ENCODE measurements around the gene FILIP1L. TPM values are rescaled to one million over a fixed set of nuclear protein-coding genes. Genes with fewer than 3 reads are reported as not detected.

FILIP1L gene
- polyA plus RNA-seq, 2 donors: 2.6 to 6.9 TPM

DNA sequence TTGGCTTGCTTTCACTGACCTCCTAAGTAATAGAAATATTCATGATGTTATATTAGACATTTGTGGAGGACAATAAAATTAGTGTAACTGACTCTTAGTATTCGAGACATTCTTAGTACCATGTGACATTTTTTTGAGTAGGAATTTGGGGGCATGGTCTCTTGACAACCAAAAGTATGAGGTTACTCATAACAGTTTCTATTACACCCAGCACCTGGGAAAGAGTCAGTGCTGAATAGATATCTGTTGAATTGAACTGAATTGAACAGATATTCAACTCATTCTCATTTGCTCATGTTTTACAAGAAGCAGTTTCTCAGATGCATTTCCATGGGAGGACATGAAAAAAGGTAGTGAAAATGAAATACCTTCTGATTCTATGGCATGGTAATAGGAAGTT is 212.2 kb downstream of the FILIP1L start:
- H3K4me1 ChIP-seq (ENCODE audit: control insufficient read depth in 2 of 2, insufficient read depth in 2 of 2, low read length in 1 of 2): no peaks in the 10 kb centered on the region
- no peak overlapping the region for H3K4me3 ChIP-seq (ENCODE audit: low read depth in 1 of 2, low read length in 2 of 2)
- H3K27ac ChIP-seq (ENCODE audit: low read depth in 2 of 2, low read length in 1 of 2): no peak overlapping the region
- no peaks in the 10 kb centered on the region for H3K27me3 ChIP-seq (ENCODE audit: control insufficient read depth in 1 of 2, insufficient read depth in 2 of 2, low read length in 2 of 2)
- 88 to 91% methylated on average over 1 of the region's 1 CpG for WGBS, 2 donors
- no peaks in the 10 kb centered on the region for H3K9me3 ChIP-seq (ENCODE audit: control insufficient read depth in 2 of 2, insufficient read depth in 1 of 2, low read depth in 1 of 2, low read length in 1 of 2)
- H3K36me3 ChIP-seq (ENCODE audit: control insufficient read depth in 2 of 2, insufficient read depth in 2 of 2, low read length in 1 of 2): no peaks in the 10 kb centered on the region

DNA sequence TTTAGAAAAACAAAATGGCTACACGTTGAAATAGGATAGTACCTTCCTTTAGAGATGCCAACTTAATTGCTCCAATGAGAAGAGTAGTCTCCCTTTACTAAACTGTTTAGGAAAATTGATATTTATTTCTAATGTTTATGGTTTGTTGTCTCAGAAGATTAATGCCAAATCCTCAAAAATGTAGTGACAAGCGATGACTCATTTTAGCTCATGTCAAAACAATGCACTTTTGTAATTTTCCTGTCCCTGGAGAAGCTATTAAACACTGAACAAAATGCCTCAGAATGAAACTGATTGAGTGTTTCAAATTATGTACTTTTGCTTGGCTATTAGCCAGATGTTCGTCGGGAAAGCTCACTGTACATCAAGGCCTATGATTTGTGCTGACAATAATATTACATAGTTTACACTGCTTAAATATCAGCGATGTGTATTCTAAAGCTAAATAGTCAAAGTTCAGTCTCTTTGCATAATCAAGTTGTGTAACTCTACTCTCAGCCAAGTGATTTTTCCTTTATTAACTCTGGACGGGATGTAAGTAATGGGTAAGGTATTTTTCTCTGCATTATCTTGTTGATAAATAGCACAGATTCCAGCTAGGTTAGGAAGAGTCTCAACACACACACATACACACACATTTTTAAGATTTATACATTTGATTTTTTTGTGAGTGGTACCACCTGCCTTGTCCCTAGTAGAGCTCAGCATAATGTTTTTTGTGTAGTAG is 212.9 kb downstream of the FILIP1L start:
- no peak overlapping the region for H3K4me3 ChIP-seq (ENCODE audit: low read depth in 1 of 2, low read length in 2 of 2)
- H3K27me3 ChIP-seq (ENCODE audit: control insufficient read depth in 1 of 2, insufficient read depth in 2 of 2, low read length in 2 of 2): no peaks in the 10 kb centered on the region
- no peaks in the 10 kb centered on the region for H3K9me3 ChIP-seq (ENCODE audit: control insufficient read depth in 2 of 2, insufficient read depth in 1 of 2, low read depth in 1 of 2, low read length in 1 of 2)
- no peak overlapping the region for H3K27ac ChIP-seq (ENCODE audit: low read depth in 2 of 2, low read length in 1 of 2)
- H3K36me3 ChIP-seq (ENCODE audit: control insufficient read depth in 2 of 2, insufficient read depth in 2 of 2, low read length in 1 of 2): no peaks in the 10 kb centered on the region
- 14 to 19% methylated on average over 6 of the region's 6 CpGs for WGBS, 2 donors
- no peaks in the 10 kb centered on the region for H3K4me1 ChIP-seq (ENCODE audit: control insufficient read depth in 2 of 2, insufficient read depth in 2 of 2, low read length in 1 of 2)

DNA sequence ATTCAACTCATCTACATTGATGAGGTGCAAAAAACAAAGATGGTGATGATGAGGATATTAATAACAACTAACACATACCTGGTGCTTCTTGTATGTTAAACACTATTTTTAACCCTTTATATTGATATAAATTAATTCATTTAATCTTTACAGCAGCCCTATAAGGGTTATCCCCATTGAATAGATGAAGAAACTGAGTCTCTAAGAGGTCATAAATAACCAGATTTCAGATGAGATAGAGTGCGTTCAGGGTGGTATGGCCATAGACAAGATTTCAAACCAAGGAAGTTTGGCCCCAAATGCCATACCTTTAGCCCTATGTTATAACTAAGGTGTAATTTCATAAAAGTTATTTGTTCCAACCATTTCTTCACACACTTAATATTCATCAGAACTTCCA is 214.1 kb downstream of the FILIP1L start:
- Histone ChIP-seq H3K4me1 (ENCODE audit: control insufficient read depth in 2 of 2, insufficient read depth in 2 of 2, low read length in 1 of 2) (no peaks in the 10 kb centered on the region), H3K27me3 (ENCODE audit: control insufficient read depth in 1 of 2, insufficient read depth in 2 of 2, low read length in 2 of 2) (no peaks in the 10 kb centered on the region), H3K9me3 (ENCODE audit: control insufficient read depth in 2 of 2, insufficient read depth in 1 of 2, low read depth in 1 of 2, low read length in 1 of 2) (no peaks in the 10 kb centered on the region), H3K36me3 (ENCODE audit: control insufficient read depth in 2 of 2, insufficient read depth in 2 of 2, low read length in 1 of 2) (no peaks in the 10 kb centered on the region), H3K27ac (ENCODE audit: low read depth in 2 of 2, low read length in 1 of 2) (no peak overlapping the region), H3K4me3 (ENCODE audit: low read depth in 1 of 2, low read length in 2 of 2) (no peak overlapping the region)
- 96 to 98% methylated on average over 1 of the region's 1 CpG for WGBS, 2 donors

DNA sequence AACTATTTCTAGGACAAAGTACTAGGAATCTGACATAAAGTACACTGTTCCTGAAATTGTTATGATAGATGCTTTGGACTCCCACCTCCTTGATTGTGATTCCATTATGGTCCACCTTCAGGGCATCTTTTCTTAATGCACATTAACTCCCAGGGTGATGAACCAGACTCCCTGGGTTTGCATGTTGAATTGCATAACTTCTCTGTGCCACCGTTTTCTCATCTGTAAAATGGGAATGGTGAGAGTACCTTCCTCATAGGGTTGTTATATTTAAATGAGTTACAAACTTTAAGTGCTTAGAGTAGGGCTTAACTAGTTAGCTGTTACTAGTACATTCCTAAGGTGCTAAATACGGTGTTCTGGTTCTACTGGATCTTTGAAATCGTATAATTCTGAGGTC is 214.7 kb downstream of the FILIP1L start:
- no peaks in the 10 kb centered on the region for H3K4me1 ChIP-seq (ENCODE audit: control insufficient read depth in 2 of 2, insufficient read depth in 2 of 2, low read length in 1 of 2)
- no peaks in the 10 kb centered on the region for H3K9me3 ChIP-seq (ENCODE audit: control insufficient read depth in 2 of 2, insufficient read depth in 1 of 2, low read depth in 1 of 2, low read length in 1 of 2)
- no peaks in the 10 kb centered on the region for H3K36me3 ChIP-seq (ENCODE audit: control insufficient read depth in 2 of 2, insufficient read depth in 2 of 2, low read length in 1 of 2)
- WGBS, 2 donors: 92 to 95% methylated on average over 3 of the region's 3 CpGs
- H3K4me3 ChIP-seq (ENCODE audit: low read depth in 1 of 2, low read length in 2 of 2): no peak overlapping the region
- no peaks in the 10 kb centered on the region for H3K27me3 ChIP-seq (ENCODE audit: control insufficient read depth in 1 of 2, insufficient read depth in 2 of 2, low read length in 2 of 2)
- H3K27ac ChIP-seq (ENCODE audit: low read depth in 2 of 2, low read length in 1 of 2): no peak overlapping the region

DNA sequence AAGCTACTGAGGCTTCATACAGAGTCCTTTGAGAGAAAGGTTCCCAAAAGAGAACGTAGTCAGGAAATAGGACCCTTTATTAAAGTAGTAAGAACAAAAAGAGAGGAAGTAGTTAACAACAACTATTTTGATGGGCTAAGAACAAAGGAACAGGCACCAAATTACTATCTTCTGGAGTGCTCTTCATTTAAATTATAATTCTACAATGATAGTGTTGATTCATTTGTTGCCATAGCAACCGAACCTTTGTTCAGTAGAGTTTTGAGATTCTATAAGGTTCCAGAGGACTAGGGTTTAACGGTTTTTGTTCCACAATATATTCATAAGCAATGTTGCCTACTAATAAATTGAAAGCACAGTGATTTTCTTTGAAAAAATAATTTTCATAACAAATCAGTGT is 217.8 kb downstream of the FILIP1L start:
- H3K36me3 ChIP-seq (ENCODE audit: control insufficient read depth in 2 of 2, insufficient read depth in 2 of 2, low read length in 1 of 2): no peaks in the 10 kb centered on the region
- no peaks in the 10 kb centered on the region for H3K9me3 ChIP-seq (ENCODE audit: control insufficient read depth in 2 of 2, insufficient read depth in 1 of 2, low read depth in 1 of 2, low read length in 1 of 2)
- 79 to 86% methylated on average over 3 of the region's 3 CpGs for WGBS, 2 donors
- no peak overlapping the region for H3K4me3 ChIP-seq (ENCODE audit: low read depth in 1 of 2, low read length in 2 of 2)
- no peaks in the 10 kb centered on the region for H3K27me3 ChIP-seq (ENCODE audit: control insufficient read depth in 1 of 2, insufficient read depth in 2 of 2, low read length in 2 of 2)
- H3K4me1 ChIP-seq (ENCODE audit: control insufficient read depth in 2 of 2, insufficient read depth in 2 of 2, low read length in 1 of 2): no peaks in the 10 kb centered on the region
- H3K27ac ChIP-seq (ENCODE audit: low read depth in 2 of 2, low read length in 1 of 2): no peak overlapping the region

DNA sequence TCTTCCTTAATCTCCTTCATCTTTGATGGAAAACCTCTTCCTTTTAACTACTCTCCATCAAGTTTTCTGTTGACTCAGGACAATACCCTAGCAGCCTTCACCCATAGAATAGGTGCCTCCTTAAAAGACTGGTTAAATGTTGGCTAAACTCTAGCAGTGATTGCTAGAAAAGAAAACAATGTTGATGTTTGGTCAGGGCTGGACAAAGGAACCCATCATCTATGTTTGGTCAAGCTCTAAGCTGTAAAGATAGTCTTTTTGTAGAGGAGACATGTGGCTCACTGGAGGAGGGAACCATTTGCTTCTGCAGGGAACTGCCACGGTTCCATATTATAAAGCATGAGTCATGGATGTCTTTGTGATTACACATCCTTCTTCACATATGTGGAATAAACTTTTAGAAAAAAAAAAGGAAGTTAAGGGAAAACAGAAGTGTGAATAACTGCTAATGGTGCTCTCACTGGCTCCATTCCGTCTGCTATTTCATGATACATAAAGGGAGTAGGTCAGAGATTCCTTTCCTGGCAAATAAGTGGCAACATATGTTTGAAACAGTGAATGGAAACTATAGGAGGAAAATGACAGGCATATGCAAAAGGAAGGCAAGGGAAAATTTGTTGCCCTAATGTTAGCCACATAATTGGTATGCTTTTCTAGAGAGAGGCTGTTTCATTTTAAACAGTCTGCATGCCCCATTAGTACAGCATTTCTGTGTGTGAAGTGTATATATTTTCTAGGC is 218.4 kb downstream of the FILIP1L start:
- Histone ChIP-seq H3K27me3 (ENCODE audit: control insufficient read depth in 1 of 2, insufficient read depth in 2 of 2, low read length in 2 of 2) (no peaks in the 10 kb centered on the region), H3K27ac (ENCODE audit: low read depth in 2 of 2, low read length in 1 of 2) (no peak overlapping the region), H3K4me1 (ENCODE audit: control insufficient read depth in 2 of 2, insufficient read depth in 2 of 2, low read length in 1 of 2) (no peaks in the 10 kb centered on the region), H3K36me3 (ENCODE audit: control insufficient read depth in 2 of 2, insufficient read depth in 2 of 2, low read length in 1 of 2) (no peaks in the 10 kb centered on the region), H3K4me3 (ENCODE audit: low read depth in 1 of 2, low read length in 2 of 2) (no peak overlapping the region), H3K9me3 (ENCODE audit: control insufficient read depth in 2 of 2, insufficient read depth in 1 of 2, low read depth in 1 of 2, low read length in 1 of 2) (no peaks in the 10 kb centered on the region)
- 39 to 56% methylated on average over 2 of the region's 2 CpGs for WGBS, 2 donors

DNA sequence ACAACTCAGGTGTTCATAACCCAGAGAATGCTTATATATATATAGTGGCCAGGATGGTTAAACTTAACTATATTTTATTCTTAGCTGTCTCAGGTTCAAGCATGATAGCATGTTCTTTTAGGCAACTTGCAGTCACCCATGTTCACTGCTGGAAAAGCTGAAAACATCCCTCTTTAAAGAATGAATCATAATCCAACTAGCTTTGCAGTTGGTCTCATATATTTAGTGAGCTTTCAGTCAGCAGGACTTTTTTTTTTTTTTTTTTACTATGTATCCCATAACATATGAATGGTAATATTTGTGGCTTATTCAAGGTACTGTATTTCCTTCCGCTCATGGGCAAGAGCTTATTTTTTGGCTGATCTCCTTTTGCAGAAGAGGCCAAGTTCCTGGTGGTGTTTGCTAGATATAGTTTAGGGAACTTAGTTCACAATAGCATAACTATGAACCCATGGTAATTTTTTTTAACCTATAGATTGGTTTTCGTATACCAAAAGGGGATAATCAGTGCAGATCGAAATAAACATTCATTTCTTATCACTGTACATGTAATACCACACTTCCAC is 219.1 kb downstream of the FILIP1L start:
- Histone ChIP-seq H3K27ac (ENCODE audit: low read depth in 2 of 2, low read length in 1 of 2) (no peak overlapping the region), H3K4me3 (ENCODE audit: low read depth in 1 of 2, low read length in 2 of 2) (no peak overlapping the region), H3K9me3 (ENCODE audit: control insufficient read depth in 2 of 2, insufficient read depth in 1 of 2, low read depth in 1 of 2, low read length in 1 of 2) (no peaks in the 10 kb centered on the region), H3K36me3 (ENCODE audit: control insufficient read depth in 2 of 2, insufficient read depth in 2 of 2, low read length in 1 of 2) (no peaks in the 10 kb centered on the region), H3K4me1 (ENCODE audit: control insufficient read depth in 2 of 2, insufficient read depth in 2 of 2, low read length in 1 of 2) (no peaks in the 10 kb centered on the region), H3K27me3 (ENCODE audit: control insufficient read depth in 1 of 2, insufficient read depth in 2 of 2, low read length in 2 of 2) (no peaks in the 10 kb centered on the region)
- 90 to 91% methylated on average over 3 of the region's 3 CpGs for WGBS, 2 donors

DNA sequence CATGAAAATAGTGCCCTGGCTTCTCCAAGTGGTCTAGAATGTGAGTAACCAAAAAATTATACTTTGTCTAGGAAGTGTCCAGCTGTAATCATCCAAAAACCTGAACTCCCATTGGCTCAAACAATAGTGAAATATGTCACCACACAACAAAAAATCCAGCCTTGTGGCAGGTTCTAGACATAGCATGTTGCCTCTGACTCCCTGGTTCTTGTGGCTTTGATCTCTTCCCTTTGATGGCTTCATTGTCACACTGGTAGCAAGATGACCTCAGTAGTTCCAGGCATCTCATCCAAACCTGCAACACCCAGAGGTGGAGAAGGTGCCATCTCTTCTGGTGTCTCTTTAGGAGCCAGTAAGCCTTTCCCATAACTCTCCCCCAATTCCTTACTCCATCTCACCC is 222.0 kb downstream of the FILIP1L start:
- Histone ChIP-seq H3K9me3 (ENCODE audit: control insufficient read depth in 2 of 2, insufficient read depth in 1 of 2, low read depth in 1 of 2, low read length in 1 of 2) (no peaks in the 10 kb centered on the region), H3K36me3 (ENCODE audit: control insufficient read depth in 2 of 2, insufficient read depth in 2 of 2, low read length in 1 of 2) (no peaks in the 10 kb centered on the region), H3K27me3 (ENCODE audit: control insufficient read depth in 1 of 2, insufficient read depth in 2 of 2, low read length in 2 of 2) (no peaks in the 10 kb centered on the region), H3K4me3 (ENCODE audit: low read depth in 1 of 2, low read length in 2 of 2) (no peak overlapping the region), H3K27ac (ENCODE audit: low read depth in 2 of 2, low read length in 1 of 2) (no peak overlapping the region), H3K4me1 (ENCODE audit: control insufficient read depth in 2 of 2, insufficient read depth in 2 of 2, low read length in 1 of 2) (no peaks in the 10 kb centered on the region)

DNA sequence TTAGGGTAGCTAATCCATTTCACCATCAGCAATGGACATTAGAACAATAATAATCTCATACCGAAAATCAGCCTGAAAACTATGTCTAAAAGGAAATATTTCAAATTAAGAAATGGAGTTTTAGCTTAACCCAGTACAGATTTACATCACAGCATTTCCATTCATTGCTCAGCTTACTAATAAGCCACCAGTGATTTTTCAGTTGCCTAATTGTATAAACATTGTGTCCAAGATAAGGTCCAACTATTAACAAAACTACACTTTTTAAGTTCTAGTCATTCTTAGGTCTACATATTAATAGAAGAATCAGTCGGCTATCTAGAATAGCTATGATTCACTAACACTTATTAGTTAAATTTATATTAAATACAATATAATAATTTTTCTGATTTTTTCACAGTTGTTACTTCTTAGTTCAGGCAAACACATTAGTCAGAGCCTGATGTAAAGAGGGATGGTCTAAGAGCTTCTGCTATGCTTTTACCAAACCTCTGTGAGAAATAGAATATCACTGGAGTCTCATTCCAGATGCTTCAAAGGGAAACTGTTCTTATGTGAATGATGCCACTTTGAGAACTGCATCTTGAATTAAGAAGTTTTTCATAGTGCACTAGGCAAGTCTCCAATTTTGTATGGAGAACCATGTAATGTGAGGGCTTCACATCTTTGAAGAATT is 222.6 kb downstream of the FILIP1L start:
- WGBS, 2 donors: 86 to 93% methylated on average over 2 of the region's 2 CpGs

More for the DNA sequence above, 222.6 kb downstream of the FILIP1L start:
- Histone ChIP-seq H3K27ac (ENCODE audit: low read depth in 2 of 2, low read length in 1 of 2) (no peak overlapping the region), H3K36me3 (ENCODE audit: control insufficient read depth in 2 of 2, insufficient read depth in 2 of 2, low read length in 1 of 2) (no peaks in the 10 kb centered on the region), H3K4me3 (ENCODE audit: low read depth in 1 of 2, low read length in 2 of 2) (no peak overlapping the region), H3K4me1 (ENCODE audit: control insufficient read depth in 2 of 2, insufficient read depth in 2 of 2, low read length in 1 of 2) (no peaks in the 10 kb centered on the region), H3K9me3 (ENCODE audit: control insufficient read depth in 2 of 2, insufficient read depth in 1 of 2, low read depth in 1 of 2, low read length in 1 of 2) (no peaks in the 10 kb centered on the region), H3K27me3 (ENCODE audit: control insufficient read depth in 1 of 2, insufficient read depth in 2 of 2, low read length in 2 of 2) (no peaks in the 10 kb centered on the region)

Data from esophagus (tissue), 2 donors.